ENCODE results near the gene CNTNAP2.

Gene CNTNAP2

GRCh38 chr7:147245274-147245673 lies 1128.7 kb downstream of the CNTNAP2 start:
- no peak overlapping the region for H3K27ac ChIP-seq (ENCODE audit: insufficient read depth, low read depth, low read length, poor library complexity, severe bottlenecking)
- no peaks in the 10 kb centered on the region for H3K9me3 ChIP-seq (ENCODE audit: control insufficient read depth, low read length)
- no peaks in the 10 kb centered on the region for H3K27me3 ChIP-seq (ENCODE audit: control insufficient read depth, insufficient read depth, low read length, poor library complexity, severe bottlenecking)
- H3K4me3 ChIP-seq (ENCODE audit: insufficient read depth, low read depth, low read length) = no peak overlapping the region
- H3K4me1 ChIP-seq (ENCODE audit: control insufficient read depth, insufficient read depth, low read length) = no peaks in the 10 kb centered on the region
- 43 to 46% methylated on average over 7 to 8 of the region's 8 CpGs for WGBS, 2 experiments
- no peaks in the 10 kb centered on the region for H3K36me3 ChIP-seq (ENCODE audit: control insufficient read depth, insufficient read depth, low read length)

GRCh38 chr7:147249956-147250355 lies 1133.4 kb downstream of the CNTNAP2 start:
- Histone ChIP-seq H3K4me3 (ENCODE audit: insufficient read depth, low read depth, low read length) (no peak overlapping the region), H3K27ac (ENCODE audit: insufficient read depth, low read depth, low read length, poor library complexity, severe bottlenecking) (no peak overlapping the region), H3K27me3 (ENCODE audit: control insufficient read depth, insufficient read depth, low read length, poor library complexity, severe bottlenecking) (no peaks in the 10 kb centered on the region), H3K36me3 (ENCODE audit: control insufficient read depth, insufficient read depth, low read length) (no peaks in the 10 kb centered on the region), H3K9me3 (ENCODE audit: control insufficient read depth, low read length) (no peaks in the 10 kb centered on the region), H3K4me1 (ENCODE audit: control insufficient read depth, insufficient read depth, low read length) (no peaks in the 10 kb centered on the region)
- WGBS, 2 experiments = 94 to 100% methylated on average over 1 of the region's 2 CpGs

GRCh38 chr7:147251751-147252325 lies 1135.2 kb downstream of the CNTNAP2 start:
- H3K36me3 ChIP-seq (ENCODE audit: control insufficient read depth, insufficient read depth, low read length) = no peaks in the 10 kb centered on the region
- 82 to 95% methylated on average over 1 of the region's 1 CpG for WGBS, 2 experiments
- H3K4me3 ChIP-seq (ENCODE audit: insufficient read depth, low read depth, low read length) = no peak overlapping the region
- H3K4me1 ChIP-seq (ENCODE audit: control insufficient read depth, insufficient read depth, low read length) = no peaks in the 10 kb centered on the region
- no peak overlapping the region for H3K27ac ChIP-seq (ENCODE audit: insufficient read depth, low read depth, low read length, poor library complexity, severe bottlenecking)
- H3K9me3 ChIP-seq (ENCODE audit: control insufficient read depth, low read length) = no peaks in the 10 kb centered on the region
- no peaks in the 10 kb centered on the region for H3K27me3 ChIP-seq (ENCODE audit: control insufficient read depth, insufficient read depth, low read length, poor library complexity, severe bottlenecking)

GRCh38 chr7:147261693-147262092 lies 1145.1 kb downstream of the CNTNAP2 start:
- no peaks in the 10 kb centered on the region for H3K27me3 ChIP-seq (ENCODE audit: control insufficient read depth, insufficient read depth, low read length, poor library complexity, severe bottlenecking)
- H3K9me3 ChIP-seq (ENCODE audit: control insufficient read depth, low read length) = no peaks in the 10 kb centered on the region
- H3K36me3 ChIP-seq (ENCODE audit: control insufficient read depth, insufficient read depth, low read length) = no peaks in the 10 kb centered on the region
- H3K27ac ChIP-seq (ENCODE audit: insufficient read depth, low read depth, low read length, poor library complexity, severe bottlenecking) = no peak overlapping the region
- H3K4me3 ChIP-seq (ENCODE audit: insufficient read depth, low read depth, low read length) = no peak overlapping the region
- no peaks in the 10 kb centered on the region for H3K4me1 ChIP-seq (ENCODE audit: control insufficient read depth, insufficient read depth, low read length)
- 100% methylated on average over 1 of the region's 1 CpG for WGBS, 2 experiments

GRCh38 chr7:147265528-147265927 lies 1148.9 kb downstream of the CNTNAP2 start:
- H3K36me3 ChIP-seq (ENCODE audit: control insufficient read depth, insufficient read depth, low read length) = no peaks in the 10 kb centered on the region
- H3K4me3 ChIP-seq (ENCODE audit: insufficient read depth, low read depth, low read length) = no peak overlapping the region
- 93 to 94% methylated on average over 8 of the region's 8 CpGs for WGBS, 2 experiments
- H3K4me1 ChIP-seq (ENCODE audit: control insufficient read depth, insufficient read depth, low read length) = no peaks in the 10 kb centered on the region
- H3K27ac ChIP-seq (ENCODE audit: insufficient read depth, low read depth, low read length, poor library complexity, severe bottlenecking) = no peak overlapping the region
- no peaks in the 10 kb centered on the region for H3K9me3 ChIP-seq (ENCODE audit: control insufficient read depth, low read length)
- H3K27me3 ChIP-seq (ENCODE audit: control insufficient read depth, insufficient read depth, low read length, poor library complexity, severe bottlenecking) = no peaks in the 10 kb centered on the region

GRCh38 chr7:147276106-147276505 lies 1159.5 kb downstream of the CNTNAP2 start:
- H3K27ac ChIP-seq (ENCODE audit: insufficient read depth, low read depth, low read length, poor library complexity, severe bottlenecking) = no peak overlapping the region
- 100% methylated on average over 1 of the region's 1 CpG; no CpG with 5 or more reads in 1 of the 2 experiments for WGBS, 2 experiments
- no peaks in the 10 kb centered on the region for H3K9me3 ChIP-seq (ENCODE audit: control insufficient read depth, low read length)
- H3K27me3 ChIP-seq (ENCODE audit: control insufficient read depth, insufficient read depth, low read length, poor library complexity, severe bottlenecking) = no peaks in the 10 kb centered on the region
- no peaks in the 10 kb centered on the region for H3K36me3 ChIP-seq (ENCODE audit: control insufficient read depth, insufficient read depth, low read length)
- no peak overlapping the region for H3K4me3 ChIP-seq (ENCODE audit: insufficient read depth, low read depth, low read length)
- H3K4me1 ChIP-seq (ENCODE audit: control insufficient read depth, insufficient read depth, low read length) = no peaks in the 10 kb centered on the region

GRCh38 chr7:147276783-147277370 lies 1160.3 kb downstream of the CNTNAP2 start:
- Histone ChIP-seq H3K9me3 (ENCODE audit: control insufficient read depth, low read length) (no peaks in the 10 kb centered on the region), H3K4me3 (ENCODE audit: insufficient read depth, low read depth, low read length) (no peak overlapping the region), H3K4me1 (ENCODE audit: control insufficient read depth, insufficient read depth, low read length) (no peaks in the 10 kb centered on the region), H3K27ac (ENCODE audit: insufficient read depth, low read depth, low read length, poor library complexity, severe bottlenecking) (no peak overlapping the region), H3K36me3 (ENCODE audit: control insufficient read depth, insufficient read depth, low read length) (no peaks in the 10 kb centered on the region), H3K27me3 (ENCODE audit: control insufficient read depth, insufficient read depth, low read length, poor library complexity, severe bottlenecking) (no peaks in the 10 kb centered on the region)
- WGBS, 2 experiments = 86 to 97% methylated on average over 4 to 6 of the region's 6 CpGs

GRCh38 chr7:147279514-147279913 lies 1162.9 kb downstream of the CNTNAP2 start:
- Histone ChIP-seq H3K4me3 (ENCODE audit: insufficient read depth, low read depth, low read length) (no peak overlapping the region), H3K27ac (ENCODE audit: insufficient read depth, low read depth, low read length, poor library complexity, severe bottlenecking) (no peak overlapping the region), H3K9me3 (ENCODE audit: control insufficient read depth, low read length) (no peaks in the 10 kb centered on the region), H3K36me3 (ENCODE audit: control insufficient read depth, insufficient read depth, low read length) (no peaks in the 10 kb centered on the region), H3K4me1 (ENCODE audit: control insufficient read depth, insufficient read depth, low read length) (no peaks in the 10 kb centered on the region), H3K27me3 (ENCODE audit: control insufficient read depth, insufficient read depth, low read length, poor library complexity, severe bottlenecking) (no peaks in the 10 kb centered on the region)
- WGBS, 2 experiments = 79 to 84% methylated on average over 4 of the region's 4 CpGs

- no peak overlapping the region for H3K4me3 ChIP-seq (ENCODE audit: insufficient read depth, low read depth, low read length)
- H3K27ac ChIP-seq (ENCODE audit: insufficient read depth, low read depth, low read length, poor library complexity, severe bottlenecking) = no peak overlapping the region
- no peaks in the 10 kb centered on the region for H3K9me3 ChIP-seq (ENCODE audit: control insufficient read depth, low read length)
- H3K4me1 ChIP-seq (ENCODE audit: control insufficient read depth, insufficient read depth, low read length) = no peaks in the 10 kb centered on the region
- 35 to 47% methylated on average over 2 of the region's 2 CpGs for WGBS, 2 experiments
- H3K36me3 ChIP-seq (ENCODE audit: control insufficient read depth, insufficient read depth, low read length) = no peaks in the 10 kb centered on the region
- H3K27me3 ChIP-seq (ENCODE audit: control insufficient read depth, insufficient read depth, low read length, poor library complexity, severe bottlenecking) = no peaks in the 10 kb centered on the region
Observed at GRCh38 chr7:147279964-147280374, 1163.4 kb downstream of the CNTNAP2 start.

GRCh38 chr7:147282204-147282603 lies 1165.6 kb downstream of the CNTNAP2 start:
- Histone ChIP-seq H3K27ac (ENCODE audit: insufficient read depth, low read depth, low read length, poor library complexity, severe bottlenecking) (no peak overlapping the region), H3K27me3 (ENCODE audit: control insufficient read depth, insufficient read depth, low read length, poor library complexity, severe bottlenecking) (no peaks in the 10 kb centered on the region), H3K9me3 (ENCODE audit: control insufficient read depth, low read length) (no peaks in the 10 kb centered on the region), H3K4me3 (ENCODE audit: insufficient read depth, low read depth, low read length) (no peak overlapping the region), H3K36me3 (ENCODE audit: control insufficient read depth, insufficient read depth, low read length) (no peaks in the 10 kb centered on the region), H3K4me1 (ENCODE audit: control insufficient read depth, insufficient read depth, low read length) (no peaks in the 10 kb centered on the region)

- H3K4me1 ChIP-seq (ENCODE audit: control insufficient read depth, insufficient read depth, low read length) = no peaks in the 10 kb centered on the region
- no peaks in the 10 kb centered on the region for H3K36me3 ChIP-seq (ENCODE audit: control insufficient read depth, insufficient read depth, low read length)
- H3K9me3 ChIP-seq (ENCODE audit: control insufficient read depth, low read length) = no peaks in the 10 kb centered on the region
- no peaks in the 10 kb centered on the region for H3K27me3 ChIP-seq (ENCODE audit: control insufficient read depth, insufficient read depth, low read length, poor library complexity, severe bottlenecking)
- no peak overlapping the region for H3K27ac ChIP-seq (ENCODE audit: insufficient read depth, low read depth, low read length, poor library complexity, severe bottlenecking)
- no peak overlapping the region for H3K4me3 ChIP-seq (ENCODE audit: insufficient read depth, low read depth, low read length)
Observed at GRCh38 chr7:147296201-147296600, 1179.6 kb downstream of the CNTNAP2 start.

All from ectodermal cell (in vitro differentiated cells).